ENCODE data around the gene KCTD16.

DNA sequence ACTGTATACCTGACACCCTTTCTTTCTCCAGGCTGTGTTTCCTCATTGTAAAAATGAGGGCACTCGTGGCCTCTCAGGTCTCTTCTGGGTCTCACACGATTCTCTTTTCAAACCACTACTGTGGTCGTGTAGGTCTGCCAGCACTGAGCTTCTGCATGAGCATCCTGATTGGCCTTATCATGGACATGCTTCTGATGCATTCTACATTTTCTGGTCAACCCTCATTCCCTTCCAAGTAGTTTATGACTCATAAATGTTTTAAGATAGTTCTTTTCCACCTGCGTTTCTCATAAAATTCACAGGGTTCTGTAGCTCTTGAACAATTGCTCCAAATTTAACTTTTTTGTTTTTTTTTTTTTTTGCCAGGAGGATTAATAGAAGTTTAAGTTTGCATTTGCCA is 294.8 kb downstream of the KCTD16 start:
- no peak for TF ChIP-seq CTCF (IDR thresholded peaks at IDR 0.05)
- TF ChIP-seq EP300 (IDR thresholded peaks at IDR 0.05), result no peak
- no peak for TF ChIP-seq POLR2A (IDR thresholded peaks at IDR 0.05)
- no peak for TF ChIP-seq POLR2AphosphoS5 (IDR thresholded peaks at IDR 0.05)

All from suprapubic skin (tissue), 4 donors.